Esophagus muscularis mucosa (tissue), 4 donors: ENCODE results near the gene CABLES1. TPM values are rescaled to one million over a fixed set of nuclear protein-coding genes. Genes with fewer than 3 reads are reported as not detected.

Experiments
- DNase-seq: peaks from one replicate; pipeline ENCODE4 v3.0.0-alpha.2; 2017; ENCODE audit errors: extremely low spot score
- H3K27ac ChIP-seq, 4 donors: fragments of 200-600 bp; sonication (generic); replicated peaks in 1 of 4; 1 replicate in 3 of 4; 2 replicates in 1 of 4; pipeline ENCODE4 v1.5.1; 2016 to 2019; ENCODE audit warnings: mild to moderate bottlenecking in 1 of 4
- H3K27me3 ChIP-seq, 4 donors: fragments of 200-600 bp; sonication (generic); one replicate each; pipeline versions ENCODE4 v1.5.1 to v1.6.0; 2016 to 2019
- H3K36me3 ChIP-seq, 4 donors: fragments of 200-600 bp; sonication (generic); one replicate each; pipeline ENCODE4 v1.5.1; 2016 to 2019
- H3K4me1 ChIP-seq, 4 donors: fragments of 200-600 bp; sonication (generic); one replicate each; pipeline ENCODE4 v1.5.1; 2016 to 2019
- H3K4me3 ChIP-seq, 4 donors: fragments of 200-600 bp; sonication (generic); 1 replicate in 2 of 4; 2 replicates in 2 of 4; pipeline ENCODE4 v1.5.1; 2016 to 2019; ENCODE audit warnings: mild to moderate bottlenecking in 4 of 4, moderate library complexity in 1 of 4
- H3K9me3 ChIP-seq, 4 donors: fragments of 200-600 bp; sonication (generic); 1 replicate in 3 of 4; 2 replicates in 1 of 4; pipeline ENCODE4 v1.5.1; 2016 to 2019
- CTCF ChIP-seq, 3 experiments: fragments of 200-600 bp in 2 of 3; fragments of 450-650 bp in 1 of 3; sonication (generic) in 2 of 3; IDR thresholded peaks; one replicate each; pipeline ENCODE4 v1.5.1; 2017 to 2019; ENCODE audit warnings: antibody characterized with exemption in 3 of 3, mild to moderate bottlenecking in 2 of 3, moderate library complexity in 1 of 3
- EP300 ChIP-seq: sonication (generic); formaldehyde crosslinking; IDR thresholded peaks from one replicate; pipeline ENCODE4 v1.6.1; 2017; ENCODE audit warnings: antibody characterized with exemption
- POLR2A ChIP-seq: fragments of 450-650 bp; IDR thresholded peaks from one replicate; pipeline ENCODE4 v1.6.1; 2017; ENCODE audit warnings: antibody characterized with exemption, moderate library complexity, mild to moderate bottlenecking, low read depth
- POLR2AphosphoS5 ChIP-seq, 2 donors: sonication (generic); formaldehyde crosslinking; IDR thresholded peaks; one replicate each; pipeline ENCODE4 v1.6.1; 2017; ENCODE audit warnings: antibody characterized with exemption in 2 of 2
- WGBS: methylation state at CpG from one replicate; pipeline ENCODE4 v1.1.5; 2018; 5-methylcytosine and 5-hydroxymethylcytosine counted together
- intact Hi-C: fragments of 100-400 bp; cut with DNase I; formaldehyde crosslinking; loops from one replicate; pipeline ENCODE4 v1.15.1; 2023
- total RNA-seq, 4 donors: library from RNA; depleted of rRNA; stranded (reverse); fragments of >200 nt; gene quantifications; one replicate each; pipeline versions ENCODE4 v1.1.0 to v1.2.1, GENCODE V29; 2016

The CABLES1 gene
- total RNA-seq, 4 donors from 2014 or later = 3.8 to 8.3 (median 6.4) TPM

GRCh38 chr18:23194997-23195957 lies 60.0 kb downstream of the CABLES1 start:
- Histone ChIP-seq H3K27ac (peak overlapping the region in 2 of 4 donors; percentile 24 to 32), H3K27me3 (no peaks in the 10 kb centered on the region), H3K4me3 (no peak overlapping the region), H3K36me3 (peaks cover 0 to 3% (median 0%) of the 10 kb centered on the region in 4 donors), H3K9me3 (no peaks in the 10 kb centered on the region), H3K4me1 (peaks cover 0 to 22% (median 12%) of the 10 kb centered on the region in 4 donors)
- WGBS = 92% methylated on average over 9 of the region's 9 CpGs
- DNase-seq = no peak
- intact Hi-C loops = no loop called here
- TF ChIP-seq EP300 = no peak
- no peak for TF ChIP-seq POLR2AphosphoS5 (IDR thresholded peaks at IDR 0.05)
- TF ChIP-seq POLR2A = no peak
- no peak for TF ChIP-seq CTCF (IDR thresholded peaks at IDR 0.05)

- intact Hi-C loops = no loop called here
- 75% methylated on average over 22 of the region's 22 CpGs for WGBS
- Histone ChIP-seq H3K9me3 (no peaks in the 10 kb centered on the region), H3K27me3 (no peaks in the 10 kb centered on the region), H3K4me1 (peaks cover 0 to 22% (median 12%) of the 10 kb centered on the region in 4 donors), H3K36me3 (peaks cover 0 to 3% (median 0%) of the 10 kb centered on the region in 4 donors), H3K27ac (no peak overlapping the region), H3K4me3 (no peak overlapping the region)
- no peak for DNase-seq
- TF ChIP-seq EP300 (no peak), POLR2AphosphoS5 (IDR thresholded peaks at IDR 0.05) (no peak), POLR2A (no peak), CTCF (IDR thresholded peaks at IDR 0.05) (no peak)
Measured at GRCh38 chr18:23196119-23197007, 61.1 kb downstream of the CABLES1 start.

DNA sequence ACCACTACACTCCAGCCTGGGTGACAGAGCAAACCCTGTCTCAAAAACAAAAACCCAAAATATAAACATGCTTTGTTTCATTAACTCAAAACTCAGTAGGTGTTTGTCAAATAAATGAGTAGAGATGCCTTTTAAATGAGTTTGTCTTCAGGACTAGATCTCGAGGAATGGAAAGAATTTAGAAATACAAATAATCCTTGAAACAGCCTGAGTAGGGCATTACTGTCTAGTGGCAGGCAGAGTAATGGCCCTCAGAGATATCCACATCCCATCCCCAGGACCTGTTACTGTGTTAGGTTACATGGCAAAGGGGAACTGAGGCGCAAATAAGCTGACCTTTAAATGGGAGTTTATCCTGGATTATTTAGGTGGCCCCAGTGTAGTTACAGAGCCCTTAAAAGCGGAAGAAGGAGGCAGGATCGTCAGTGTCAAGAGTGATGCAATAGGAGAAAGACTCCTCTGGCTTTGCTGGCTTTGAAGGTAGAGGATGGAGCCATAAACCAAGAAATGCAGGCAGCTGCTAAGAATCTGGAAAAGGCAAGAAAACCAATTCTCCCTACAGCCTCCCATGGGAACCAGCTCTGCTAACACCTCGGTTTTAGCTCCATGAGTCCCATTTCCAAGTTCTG lies 63.0 kb downstream of the CABLES1 start:
- DNase-seq = no peak
- no peak for TF ChIP-seq CTCF (IDR thresholded peaks at IDR 0.05)
- TF ChIP-seq POLR2AphosphoS5 (IDR thresholded peaks at IDR 0.05) = no peak
- no peak for TF ChIP-seq POLR2A
- TF ChIP-seq EP300 = no peak
- no peak overlapping the region for H3K27ac ChIP-seq
- H3K27me3 ChIP-seq = no peaks in the 10 kb centered on the region
- no peak overlapping the region for H3K4me3 ChIP-seq
- peaks cover 0 to 10% (median 2%) of the 10 kb centered on the region in 4 donors for H3K4me1 ChIP-seq
- intact Hi-C loops = no loop called here
- peaks cover 0 to 3% (median 0%) of the 10 kb centered on the region in 4 donors for H3K36me3 ChIP-seq
- WGBS = 87% methylated on average over 5 of the region's 5 CpGs
- no peaks in the 10 kb centered on the region for H3K9me3 ChIP-seq

DNA sequence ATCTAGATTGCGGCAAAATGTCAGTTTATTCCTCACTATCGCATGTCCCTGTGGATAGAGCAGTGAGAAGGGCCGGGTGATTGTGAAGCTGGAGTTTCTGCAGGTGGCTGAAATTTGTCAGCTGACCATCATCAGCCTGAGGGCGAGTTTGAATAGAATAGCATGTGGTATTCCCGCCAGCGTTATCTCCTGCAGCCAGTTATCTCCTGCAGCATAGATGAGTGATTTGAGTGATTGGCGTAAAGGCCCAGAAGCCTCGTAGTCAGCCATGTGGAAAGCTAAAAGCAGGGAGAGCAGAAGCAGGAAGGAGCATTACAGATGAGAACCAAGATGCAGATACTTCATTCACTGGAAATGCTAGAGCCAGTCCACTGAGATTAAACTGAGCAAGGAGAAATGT lies 65.5 kb downstream of the CABLES1 start:
- H3K27me3 ChIP-seq = no peaks in the 10 kb centered on the region

More for the DNA sequence above, 65.5 kb downstream of the CABLES1 start:
- TF ChIP-seq CTCF (IDR thresholded peaks at IDR 0.05) = no peak
- TF ChIP-seq POLR2AphosphoS5 (IDR thresholded peaks at IDR 0.05) = no peak
- no peak for TF ChIP-seq POLR2A
- TF ChIP-seq EP300 = no peak
- H3K27ac ChIP-seq = no peak overlapping the region
- 93% methylated on average over 8 of the region's 8 CpGs for WGBS
- no peak overlapping the region for H3K4me3 ChIP-seq
- H3K9me3 ChIP-seq = no peaks in the 10 kb centered on the region
- intact Hi-C loops = no loop called here
- H3K4me1 ChIP-seq = peaks cover 0 to 10% (median 2%) of the 10 kb centered on the region in 4 donors
- DNase-seq = no peak
- peaks cover 0 to 3% (median 0%) of the 10 kb centered on the region in 4 donors for H3K36me3 ChIP-seq
